H9 (cell line): ENCODE data around the gene DNAJC30. TPM values are rescaled to one million over a fixed set of nuclear protein-coding genes. Genes with fewer than 3 reads are reported as not detected.

ENCODE experiments used
- DNase-seq: peaks from one replicate; pipeline ENCODE4 v3.0.0-alpha.2; 2017
- H2AFZ ChIP-seq: one replicate; pipeline ENCODE4 v1.6.1; 2013; ENCODE audit warnings: mild to moderate bottlenecking, low read length, control low read depth, moderate library complexity
- H2AK5ac ChIP-seq: 2 replicates; pipeline ENCODE4 v1.6.1; 2013; ENCODE audit warnings: low read length, control low read depth, mixed read lengths; ENCODE audit not compliant: insufficient read length
- H2BK120ac ChIP-seq: one replicate; pipeline ENCODE4 v1.6.1; 2013; ENCODE audit warnings: low read depth, mild to moderate bottlenecking, low read length, control low read depth, inconsistent platforms; ENCODE audit not compliant: poor library complexity, severe bottlenecking
- H2BK12ac ChIP-seq: 2 replicates; pipeline ENCODE4 v1.6.1; 2013; ENCODE audit warnings: low read length, control low read depth, mixed read lengths, low read depth; ENCODE audit not compliant: insufficient read length
- H2BK15ac ChIP-seq: 2 replicates; pipeline ENCODE4 v1.6.1; 2013; ENCODE audit warnings: low read depth, low read length, control low read depth
- H2BK20ac ChIP-seq: one replicate; pipeline ENCODE4 v1.6.1; 2013; ENCODE audit warnings: low read depth, mild to moderate bottlenecking, low read length, control low read depth, inconsistent platforms; ENCODE audit not compliant: poor library complexity, severe bottlenecking
- H2BK5ac ChIP-seq: 2 replicates; pipeline ENCODE4 v1.6.1; 2013; ENCODE audit warnings: low read length, control low read depth, mixed read lengths; ENCODE audit not compliant: insufficient read length
- H3K14ac ChIP-seq: 2 replicates; pipeline ENCODE4 v1.6.1; 2013; ENCODE audit warnings: low read length, control low read depth; ENCODE audit not compliant: insufficient read depth
- H3K18ac ChIP-seq: 2 replicates; pipeline ENCODE4 v1.6.1; 2013; ENCODE audit warnings: low read depth, mild to moderate bottlenecking, mixed read lengths, low read length, control low read depth; ENCODE audit not compliant: insufficient read length
- H3K23ac ChIP-seq: 2 replicates; pipeline ENCODE4 v1.6.1; 2013; ENCODE audit warnings: low read length, control low read depth, mixed read lengths, low read depth; ENCODE audit not compliant: insufficient read length
- H3K23me2 ChIP-seq: 2 replicates; pipeline ENCODE4 v1.6.1; 2013; ENCODE audit warnings: low read depth, mild to moderate bottlenecking, mixed read lengths, low read length, control low read depth; ENCODE audit not compliant: insufficient read length, poor library complexity, severe bottlenecking
- H3K27ac ChIP-seq: 2 replicates; pipeline ENCODE4 v1.5.1; 2013; ENCODE audit warnings: low read length, control low read depth, mixed read lengths, low read depth; ENCODE audit not compliant: insufficient read length
- H3K27me3 ChIP-seq: 2 replicates; pipeline ENCODE4 v1.6.1; 2013; ENCODE audit warnings: low read length, control low read depth, inconsistent platforms; ENCODE audit not compliant: insufficient read depth
- H3K4ac ChIP-seq: 2 replicates; pipeline ENCODE4 v1.6.1; 2013; ENCODE audit warnings: low read depth, mild to moderate bottlenecking, control low read depth, inconsistent platforms, low read length, moderate library complexity
- H3K4me1 ChIP-seq: 2 replicates; pipeline ENCODE4 v1.6.1; 2013; ENCODE audit warnings: low read length, control low read depth, inconsistent platforms; ENCODE audit not compliant: insufficient read depth
- H3K4me2 ChIP-seq: 2 replicates; pipeline ENCODE4 v1.6.1; 2013; ENCODE audit warnings: low read length, control low read depth, mixed read lengths; ENCODE audit not compliant: insufficient read length, insufficient read depth
- H3K56ac ChIP-seq: 2 replicates; pipeline ENCODE4 v1.6.1; 2013; ENCODE audit warnings: low read depth, mild to moderate bottlenecking, mixed read lengths, low read length, control low read depth; ENCODE audit not compliant: insufficient read length
- H3K79me1 ChIP-seq: 2 replicates; pipeline ENCODE4 v1.6.1; 2013; ENCODE audit warnings: low read depth, mild to moderate bottlenecking, moderate library complexity, low read length, control low read depth, inconsistent platforms; ENCODE audit not compliant: insufficient read depth, poor library complexity, severe bottlenecking
- H3K79me2 ChIP-seq: 2 replicates; pipeline ENCODE4 v1.6.1; 2013; ENCODE audit warnings: low read length, control low read depth, inconsistent platforms; ENCODE audit not compliant: insufficient read depth
- H3K9ac ChIP-seq: 2 replicates; pipeline ENCODE4 v1.6.1; 2013; ENCODE audit warnings: low read length, control low read depth, mixed read lengths; ENCODE audit not compliant: insufficient read length; ENCODE audit errors: extremely low read depth
- H3K9me3 ChIP-seq: one replicate; pipeline ENCODE4 v1.6.1; 2013; ENCODE audit warnings: low read depth, low read length, inconsistent platforms; ENCODE audit not compliant: control insufficient read depth
- H3T11ph ChIP-seq: one replicate; pipeline ENCODE4 v1.6.1; 2013; ENCODE audit warnings: mild to moderate bottlenecking, low read length, control low read depth, inconsistent platforms
- H4K20me1 ChIP-seq: one replicate; pipeline ENCODE4 v1.6.1; 2013; ENCODE audit not compliant: control insufficient read depth, insufficient read length, insufficient read depth
- H4K5ac ChIP-seq: 2 replicates; pipeline ENCODE4 v1.6.1; 2013; ENCODE audit warnings: low read depth, mild to moderate bottlenecking, mixed read lengths, low read length, control low read depth; ENCODE audit not compliant: insufficient read length
- H4K8ac ChIP-seq: replicated peaks from 2 replicates; pipeline ENCODE4 v1.6.1; 2013; ENCODE audit warnings: low read length, control low read depth, mixed read lengths, low read depth; ENCODE audit not compliant: insufficient read length
- H4K91ac ChIP-seq: 2 replicates; pipeline ENCODE4 v1.6.1; 2013; ENCODE audit warnings: low read depth, mild to moderate bottlenecking, moderate library complexity, mixed read lengths, low read length, control low read depth; ENCODE audit not compliant: insufficient read length
- H3K27ac Mint-ChIP-seq, 3 experiments: 2 replicates in 2 of 3; 3 replicates in 1 of 3; pipeline ENCODE4 v1.8.0; 2020 to 2021; ENCODE audit warnings: mixed read lengths in 3 of 3, mild to moderate bottlenecking in 1 of 3, moderate library complexity in 1 of 3
- H3K27me3 Mint-ChIP-seq: 2 replicates; pipeline ENCODE4 v1.8.0; 2021; ENCODE audit warnings: low read depth, mild to moderate bottlenecking, moderate library complexity, mixed read lengths
- H3K36me3 Mint-ChIP-seq, 3 experiments: 2 replicates in 2 of 3; 3 replicates in 1 of 3; pipeline ENCODE4 v1.8.0; 2020 to 2021; ENCODE audit warnings: low read depth in 3 of 3, mixed read lengths in 3 of 3; ENCODE audit not compliant: insufficient read depth in 1 of 3
- H3K4me1 Mint-ChIP-seq, 2 experiments: 2 replicates each; pipeline ENCODE4 v1.8.0; 2020; ENCODE audit warnings: mixed read lengths in 2 of 2
- H3K4me3 Mint-ChIP-seq, 2 experiments: 2 replicates in 1 of 2; 3 replicates in 1 of 2; pipeline ENCODE4 v1.8.0; 2020 to 2021; ENCODE audit warnings: mild to moderate bottlenecking in 2 of 2, mixed read lengths in 2 of 2, moderate library complexity in 1 of 2
- H3K9me3 Mint-ChIP-seq, 2 experiments: 2 replicates in 1 of 2; 3 replicates in 1 of 2; pipeline ENCODE4 v1.8.0; 2020; ENCODE audit warnings: mild to moderate bottlenecking in 2 of 2, mixed read lengths in 2 of 2, moderate library complexity in 1 of 2
- CTCF ChIP-seq: fragments of 200-600 bp; sonication (generic); conservative IDR thresholded peaks from 3 replicates; pipeline ENCODE4 v1.8.0; 2021; ENCODE audit warnings: antibody characterized with exemption, mild to moderate bottlenecking
- WGBS: extraction: QIAGEN DNeasy Blood & Tissue Kit; methylation state at CpG from one replicate; pipeline ENCODE4 v1.1.7; 2013; ENCODE audit warnings: missing lambda C conversion rate, low lambda C conversion rate, mixed read lengths; ENCODE audit not compliant: insufficient read length; ENCODE audit errors: extremely low coverage; 5-methylcytosine and 5-hydroxymethylcytosine counted together
- total RNA-seq: library from RNA; stranded (reverse); gene quantifications from 2 replicates; pipeline ENCODE4 v1.2.1, GENCODE V29; 2021

DNAJC30 gene
- total RNA-seq, 1 experiment from 2014 or later, result 8.1 TPM

GRCh38 chr7:73704640-73705550, 21.6 kb upstream of the DNAJC30 start:
- Histone ChIP-seq H2BK120ac (no peak overlapping the region), H4K8ac (no peak overlapping the region), H3K4me1 (no peaks in the 10 kb centered on the region; the same call in 1 of the 2 replicates), H3K23me2 (peaks cover 2% of the 10 kb centered on the region), H3K14ac (no peak overlapping the region), H4K5ac (no peak overlapping the region), H2BK5ac (no peak overlapping the region), H3T11ph (no peak overlapping the region), H2AFZ (no peak overlapping the region), H2AK5ac (no peak overlapping the region), H2BK15ac (no peak overlapping the region), H3K23ac (no peak overlapping the region), H3K18ac (no peak overlapping the region), H3K4me2 (no peak overlapping the region), H3K9me3 (no peaks in the 10 kb centered on the region), H2BK12ac (no peak overlapping the region), H2BK20ac (no peak overlapping the region), H3K79me2 (no peaks in the 10 kb centered on the region), H3K9ac (no peak overlapping the region), H3K4ac (no peak overlapping the region), H3K56ac (no peak overlapping the region), H3K27me3 (no peaks in the 10 kb centered on the region), H3K27ac (no peak overlapping the region), H4K20me1 (no peaks in the 10 kb centered on the region), H3K79me1 (no peaks in the 10 kb centered on the region), H4K91ac (no peak overlapping the region)
- no peak for TF ChIP-seq CTCF
- H3K4me1 Mint-ChIP-seq, result peaks cover 9 to 38% of the 10 kb centered on the region in 2 experiments
- H3K4me3 Mint-ChIP-seq, result no peak overlapping the region
- no peaks in the 10 kb centered on the region for H3K9me3 Mint-ChIP-seq
- no peak for DNase-seq
- peaks cover 2% of the 10 kb centered on the region for H3K27me3 Mint-ChIP-seq
- peaks cover 9 to 18% (median 17%) of the 10 kb centered on the region in 3 experiments; a peak in 6 of 7 replicates for H3K36me3 Mint-ChIP-seq
- no peak overlapping the region for H3K27ac Mint-ChIP-seq
- WGBS, result no CpG with 5 or more reads among the region's 23 CpGs
